GM10847 (cell line): Measurements from ENCODE around the gene CPLX3.

Experiments
- POLR2A ChIP-seq: IDR thresholded peaks from 2 replicates; pipeline ENCODE4 v1.6.1; 2011; ENCODE audit not compliant: insufficient read length; ENCODE audit errors: extremely low read depth

CPLX3 gene

DNA sequence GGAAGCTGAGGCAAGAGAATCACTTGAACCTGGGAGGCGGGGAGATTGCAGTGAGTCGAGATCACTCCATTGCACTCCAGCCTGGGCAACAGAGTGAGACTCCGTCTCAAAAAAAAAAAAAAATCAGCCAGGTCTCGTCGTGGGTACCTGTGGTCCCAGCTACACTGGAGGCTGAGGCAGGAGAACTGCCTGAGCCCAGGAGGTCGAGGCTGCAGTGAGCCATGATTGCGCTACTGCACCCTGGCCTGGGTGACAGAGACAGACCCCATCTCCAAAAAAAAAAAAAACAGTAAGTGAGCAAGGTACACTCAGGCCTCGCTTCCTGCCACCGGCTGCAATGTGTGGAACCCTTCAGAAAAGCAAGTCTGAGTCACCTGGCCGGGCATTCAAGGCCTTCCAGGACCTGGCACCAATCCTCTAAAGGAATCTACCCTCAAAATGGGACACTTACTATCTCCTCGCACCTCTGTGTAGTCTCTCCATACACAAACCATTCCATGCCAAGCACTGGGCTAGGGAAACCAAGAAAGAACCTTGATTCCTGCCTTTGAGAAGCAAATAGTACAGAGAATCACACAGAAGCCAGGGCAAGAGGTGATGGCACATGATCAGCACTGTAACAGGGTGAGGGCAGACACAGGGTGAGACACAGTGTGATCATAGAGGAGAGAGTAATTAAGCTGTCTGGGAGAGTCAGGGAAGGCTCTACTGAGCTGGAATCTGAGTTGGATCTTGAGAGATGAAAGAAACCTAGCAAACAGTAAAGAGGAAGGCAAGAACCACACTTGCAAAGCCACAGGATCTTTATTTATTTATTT, 37.0 kb downstream of the CPLX3 start:
- no peak for TF ChIP-seq POLR2A

GRCh38 chr15:74864296-74864695, 37.9 kb downstream of the CPLX3 start:
- TF ChIP-seq POLR2A, result no peak

DNA sequence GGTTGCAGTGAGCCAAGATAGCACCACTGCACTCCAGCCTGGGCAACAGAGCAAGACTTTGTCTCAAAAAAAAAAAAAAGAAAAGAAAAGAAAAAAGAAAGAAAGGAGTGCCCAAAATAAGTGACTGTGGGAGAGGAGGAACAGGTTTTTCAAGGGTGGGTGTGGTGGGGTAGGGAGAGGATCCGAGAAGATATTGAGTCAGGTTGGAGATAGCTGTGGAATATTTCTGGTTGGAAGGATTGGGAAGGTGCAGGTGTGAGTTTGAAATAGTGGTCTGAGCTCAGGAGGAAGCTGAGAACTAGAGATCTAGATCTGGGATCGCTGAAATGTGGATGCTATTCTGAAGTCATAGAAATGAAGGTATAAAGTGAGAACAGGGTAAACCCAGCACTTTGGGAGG, 38.9 kb downstream of the CPLX3 start:
- TF ChIP-seq POLR2A, result no peak

- TF ChIP-seq POLR2A, result no peak
These were observed 39.7 kb downstream of the CPLX3 start for GRCh38 chr15:74866090-74866489.

- TF ChIP-seq POLR2A, result no peak
These were observed 41.1 kb downstream of the CPLX3 start for GRCh38 chr15:74867466-74868038.

DNA sequence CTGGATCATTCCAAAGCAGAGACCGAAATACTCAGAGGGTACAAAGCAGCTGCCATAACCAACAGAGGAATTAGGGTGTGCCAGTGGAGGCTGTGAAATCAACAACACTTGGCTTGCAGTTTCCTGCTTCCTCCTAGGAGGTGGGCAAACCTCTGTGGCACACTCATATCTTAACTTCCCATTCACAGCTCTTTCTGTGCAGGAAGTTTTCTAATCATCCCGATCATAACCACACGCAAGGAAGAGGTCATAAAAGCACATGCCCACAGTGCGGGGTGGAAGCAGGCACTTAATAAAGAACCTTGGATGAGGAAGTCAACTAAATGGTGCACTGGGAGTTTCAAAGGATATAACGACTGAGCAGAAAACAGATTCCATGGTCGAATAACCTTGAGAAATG, 41.6 kb downstream of the CPLX3 start:
- TF ChIP-seq POLR2A, result no peak

DNA sequence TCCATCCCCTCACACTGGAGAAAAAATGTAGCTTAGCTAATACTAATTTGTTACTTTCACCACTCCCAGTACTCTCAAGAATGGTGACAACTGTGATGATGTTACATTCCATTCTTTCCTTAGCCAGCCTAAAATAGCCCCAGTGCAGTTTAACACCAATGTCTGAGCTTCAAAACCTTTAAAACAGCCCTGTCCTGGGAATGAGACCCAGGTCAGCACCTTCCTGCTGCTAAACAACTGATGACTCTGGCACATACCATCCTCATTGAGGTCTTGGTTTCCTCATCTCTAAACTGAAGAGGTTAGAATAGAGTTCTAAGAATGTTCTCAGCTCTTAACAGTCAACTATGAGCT, 42.9 kb downstream of the CPLX3 start:
- no peak for TF ChIP-seq POLR2A

DNA sequence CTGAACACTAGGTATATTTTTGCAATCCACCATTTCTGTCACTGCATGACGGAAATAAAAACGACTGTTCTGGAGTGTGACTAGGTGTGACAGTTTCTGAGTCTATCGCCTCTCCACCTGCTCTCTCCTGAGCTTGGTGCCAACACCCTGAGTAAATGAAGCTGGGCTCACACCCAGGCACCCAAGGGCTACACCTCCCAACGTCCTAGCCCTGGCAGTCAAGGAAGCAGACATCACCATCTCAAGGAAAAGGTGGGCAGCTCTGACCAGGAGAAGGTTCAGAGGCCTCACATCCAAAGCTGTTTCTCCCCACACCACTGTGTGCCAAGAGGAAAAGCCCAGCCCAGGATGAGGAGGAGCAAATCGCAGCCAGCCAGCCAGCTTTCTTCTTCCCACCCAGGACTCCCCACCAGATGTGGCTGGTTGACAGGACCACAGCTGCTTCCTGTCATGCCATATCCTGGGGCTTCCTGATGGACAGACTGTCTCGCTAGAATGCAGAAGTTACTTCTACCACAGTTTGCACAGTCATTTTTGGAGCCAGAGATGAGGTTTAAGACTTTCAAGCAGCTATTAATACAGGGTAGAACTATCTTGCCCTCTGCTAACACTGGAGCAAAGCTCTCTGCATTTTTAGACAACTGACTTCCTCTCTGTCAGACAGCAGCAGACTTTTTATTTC, 43.4 kb downstream of the CPLX3 start:
- peak; percentile 27 for TF ChIP-seq POLR2A

DNA sequence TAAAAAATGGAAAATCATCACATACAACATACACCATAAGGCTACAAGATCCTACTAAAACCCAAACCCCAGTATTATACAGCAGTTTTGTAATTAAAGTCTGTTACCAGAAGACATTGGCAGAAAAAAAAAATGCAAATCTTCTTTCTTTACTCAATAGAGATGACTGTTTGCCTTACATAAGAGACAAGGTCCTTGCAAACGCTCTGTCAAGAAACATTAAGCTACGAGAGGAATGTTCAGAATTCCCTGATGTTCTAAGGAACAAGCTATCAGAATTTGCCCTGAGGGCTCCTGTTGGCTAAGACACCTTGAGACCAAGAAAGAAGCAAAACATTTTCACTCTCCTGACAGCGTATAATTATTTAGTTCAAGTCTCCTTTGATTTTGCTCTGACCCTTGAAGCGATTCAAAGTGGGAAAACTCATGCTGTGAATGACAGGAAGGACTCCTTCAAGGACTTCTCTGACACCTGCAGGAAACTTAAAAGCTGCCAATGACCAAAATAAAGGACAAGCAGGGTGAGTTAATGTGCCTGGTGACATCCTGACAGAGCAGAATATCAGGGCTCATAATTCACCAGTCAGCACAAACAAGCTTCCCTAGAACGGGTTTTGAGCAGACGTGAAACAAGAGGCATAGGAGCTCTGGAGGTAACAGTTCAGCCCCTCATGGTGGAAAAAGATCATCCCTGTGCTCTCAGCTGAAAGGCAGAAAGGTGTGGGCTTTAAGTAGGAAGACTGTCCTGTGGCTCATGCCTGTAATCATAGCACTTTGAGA, 44.2 kb downstream of the CPLX3 start:
- no peak for TF ChIP-seq POLR2A

- TF ChIP-seq POLR2A, result no peak
These were observed 46.2 kb downstream of the CPLX3 start for GRCh38 chr15:74872702-74873035.

DNA sequence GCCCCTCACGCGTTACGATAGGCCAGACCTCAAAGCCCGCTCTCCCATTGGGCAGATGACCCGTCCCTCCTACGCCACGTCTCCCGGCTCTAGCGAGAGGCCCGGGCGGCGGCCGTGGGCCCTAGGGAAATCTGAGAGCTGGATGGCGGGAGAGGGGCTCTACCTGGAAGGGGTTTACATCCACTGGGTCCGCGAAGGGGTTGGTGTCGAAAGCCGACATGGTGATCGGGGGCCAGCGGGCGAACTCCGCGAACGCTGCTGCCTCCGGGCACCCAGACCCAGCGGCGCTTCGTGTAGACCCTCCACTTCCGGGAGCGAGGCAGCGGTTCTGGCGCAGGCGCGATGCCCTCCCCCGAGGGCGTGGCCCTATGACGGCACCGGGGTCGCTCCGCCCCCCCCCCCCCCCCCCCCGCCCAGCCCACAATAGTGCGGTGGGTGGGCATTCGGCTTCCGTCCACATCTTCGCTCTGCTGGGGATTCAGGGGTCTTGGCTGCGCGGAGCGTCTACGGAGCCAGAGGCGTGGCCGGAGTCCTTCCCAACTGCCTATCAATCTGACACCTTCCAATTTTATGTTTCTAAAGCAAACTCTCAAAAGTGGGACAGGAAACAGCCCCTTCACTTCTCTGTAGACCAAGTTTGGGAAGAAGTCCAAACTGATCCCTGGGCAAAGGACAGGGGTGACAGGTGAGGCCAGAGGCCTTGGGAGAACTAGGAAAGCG, 46.8 kb downstream of the CPLX3 start, which contains the start of gene SCAMP2:
Gene SCAMP2 (minus strand): TSS at position 330 of the 720 bp plus-strand sequence. CDS start 110 bp downstream, at position 220.
- TF ChIP-seq POLR2A, result peak; percentile 75

DNA sequence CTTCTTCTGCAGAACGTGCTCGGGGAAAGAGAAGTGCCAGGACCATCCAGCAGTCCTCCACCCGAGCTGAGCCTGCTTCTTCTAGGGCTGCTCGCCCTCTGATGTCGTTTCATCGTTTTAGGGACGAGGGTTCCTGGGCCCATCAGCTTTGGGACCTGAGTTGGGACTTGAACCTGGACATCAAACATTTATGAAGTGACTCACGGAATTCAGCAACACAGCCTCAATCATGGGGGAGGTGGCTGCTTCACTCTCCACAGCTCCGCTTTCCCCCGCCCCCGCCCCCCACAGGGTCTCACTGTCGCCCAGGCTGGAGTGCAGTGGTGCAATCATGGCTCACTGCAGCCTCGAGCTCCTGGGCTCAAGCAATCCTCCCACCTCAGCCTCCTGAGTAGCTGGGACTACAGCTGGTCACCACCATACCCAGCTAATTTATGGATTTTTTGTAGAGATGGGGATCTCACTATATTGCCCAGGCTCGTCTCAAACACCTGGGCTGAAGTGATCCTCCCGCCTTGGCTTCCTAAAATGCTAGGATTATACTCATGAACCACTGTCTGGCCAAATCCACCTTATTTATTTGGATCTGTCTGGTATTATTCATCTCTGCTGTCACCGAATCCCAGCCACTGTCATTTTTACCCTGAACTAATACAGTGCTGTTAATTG, 47.5 kb downstream of the CPLX3 start:
- no peak for TF ChIP-seq POLR2A

- no peak for TF ChIP-seq POLR2A
These were observed 51.8 kb downstream of the CPLX3 start for GRCh38 chr15:74878273-74878672.
